ENCODE measurements around the gene CERS6.

DNA sequence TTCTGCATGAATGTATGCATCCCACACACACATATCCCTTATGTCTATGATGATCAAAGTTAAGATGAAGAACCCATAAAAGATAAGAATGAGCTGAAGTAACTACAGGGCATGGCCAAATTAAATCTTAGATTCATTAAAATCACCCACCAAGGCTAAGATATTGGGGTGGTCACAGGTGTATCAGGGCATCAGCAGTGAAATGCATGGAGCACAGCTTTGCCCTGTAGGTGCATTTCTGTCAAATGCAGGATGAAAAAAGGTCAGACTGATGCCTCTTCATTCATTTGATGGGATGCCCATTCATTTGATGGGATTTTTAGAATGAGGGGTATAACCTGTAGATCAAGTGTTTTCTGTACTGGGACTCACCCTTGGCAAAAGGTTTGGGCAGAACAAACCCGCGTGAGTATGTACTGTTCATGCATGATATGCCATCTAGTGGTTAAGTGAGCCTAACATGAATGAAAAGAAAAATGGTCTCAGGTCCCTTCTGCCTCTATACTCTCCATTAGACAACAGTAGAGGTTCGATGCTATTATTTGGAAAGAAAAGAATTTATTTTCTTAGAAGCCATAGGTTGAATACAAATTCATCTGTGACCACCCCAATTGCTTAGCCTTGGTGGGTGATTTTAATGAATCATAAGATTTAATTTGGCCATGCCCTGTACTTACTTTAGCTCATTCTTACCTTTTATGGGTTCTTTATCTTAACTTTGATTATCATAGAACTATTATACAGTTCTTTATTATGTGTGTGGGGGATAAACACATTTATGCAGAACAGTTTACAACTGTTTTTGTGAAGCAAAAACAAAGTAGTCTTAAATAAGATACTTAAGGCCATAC, 303.1 kb downstream of the CERS6 start:
- TF ChIP-seq CTCF (conservative IDR thresholded peaks at IDR 0.05) = peak; percentile 51
- no peak for TF ChIP-seq EZH2 (IDR thresholded peaks at IDR 0.05; ENCODE audit: low read depth)
